Transverse colon (tissue), 4 donors: ENCODE data around the gene ZIC2.

Source experiments
- CTCF ChIP-seq, 5 experiments: fragments of 200-600 bp in 3 of 5; fragments of 450-650 bp in 2 of 5; sonication (generic) in 3 of 5; IDR thresholded peaks; 1 replicate in 2 of 5; 2 replicates in 3 of 5; pipeline ENCODE4 v1.5.1; 2016 to 2017; ENCODE audit warnings: antibody characterized with exemption in 5 of 5, inconsistent platforms in 3 of 5, mild to moderate bottlenecking in 2 of 5, moderate library complexity in 1 of 5
- EP300 ChIP-seq: sonication (generic); formaldehyde crosslinking; IDR thresholded peaks from one replicate; pipeline ENCODE4 v1.6.1; 2017; ENCODE audit warnings: antibody characterized with exemption, low read depth
- POLR2A ChIP-seq: fragments of 450-650 bp; IDR thresholded peaks from one replicate; pipeline ENCODE4 v1.6.1; 2016; ENCODE audit warnings: antibody characterized with exemption, mild to moderate bottlenecking, moderate library complexity
- POLR2AphosphoS5 ChIP-seq, 3 donors: sonication (generic); formaldehyde crosslinking; IDR thresholded peaks; one replicate each; pipeline ENCODE4 v1.6.1; 2016; ENCODE audit warnings: antibody characterized with exemption in 3 of 3

GRCh38 chr13:99980824-99981734, 505 bp upstream of the ZIC2 start:
- no peak for TF ChIP-seq POLR2AphosphoS5 (IDR thresholded peaks at IDR 0.05)
- no peak for TF ChIP-seq EP300
- TF ChIP-seq CTCF (IDR thresholded peaks at IDR 0.05): no peak
- TF ChIP-seq POLR2A: no peak
